Stimulated activated CD4-positive, alpha-beta T cell treated with anti-CD3 and anti-CD28 coated beads, Interleukin-4, amount 100 ng/mL, for 48 hours (primary cell): ENCODE results near the gene LTBP3.
"Not testable (repeated sequence)": the region's sequence is repeated elsewhere in the genome, so short reads cannot be mapped to it uniquely, and the experiment has no call there.

Experiments used
- DNase-seq, 2 donors: peaks; one replicate each; pipeline ENCODE4 v3.0.0-alpha.2; 2020; ENCODE audit warnings: low read depth in 2 of 2

The LTBP3 gene

DNA sequence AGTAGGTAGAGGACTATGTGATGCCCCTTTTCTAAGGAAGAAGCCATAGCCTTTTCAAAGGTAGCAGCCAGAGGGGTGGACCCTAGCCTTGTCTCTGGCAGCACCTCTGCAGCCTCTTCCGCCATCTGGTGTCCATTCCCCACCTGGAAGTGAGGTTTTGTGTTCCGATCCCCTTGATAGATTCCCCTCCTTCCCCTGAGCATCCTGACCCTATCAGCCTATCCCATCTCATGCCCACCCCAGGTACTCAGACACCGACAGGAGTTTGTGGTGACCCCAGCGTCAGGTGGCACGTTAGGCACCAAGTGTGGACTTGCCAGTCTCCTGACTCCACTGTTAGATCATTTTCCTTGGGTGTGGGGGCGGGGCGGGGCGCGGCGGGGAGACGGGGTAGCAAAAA is 13.8 kb upstream of the LTBP3 start:
- no peak for DNase-seq

DNA sequence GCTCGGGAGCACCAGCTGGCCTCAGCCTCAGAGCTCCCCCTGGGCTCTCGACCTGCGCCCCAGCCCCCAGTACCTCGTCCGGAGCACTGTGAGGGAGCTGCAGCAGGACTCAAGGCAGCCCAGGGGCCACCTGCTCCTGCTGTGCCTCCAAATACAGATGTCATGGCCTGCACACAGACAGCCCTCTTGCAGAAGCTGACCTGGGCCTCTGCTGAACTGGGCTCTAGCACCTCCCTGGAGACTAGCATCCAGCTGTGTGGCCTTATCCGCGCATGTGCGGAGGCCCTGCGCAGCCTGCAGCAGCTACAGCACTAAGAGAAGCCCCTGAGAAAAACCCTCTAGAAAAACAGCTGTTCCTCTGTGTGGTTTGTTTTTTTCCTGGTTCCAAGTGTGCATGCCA is 13.3 kb upstream of the LTBP3 start:
- no peak for DNase-seq

DNA sequence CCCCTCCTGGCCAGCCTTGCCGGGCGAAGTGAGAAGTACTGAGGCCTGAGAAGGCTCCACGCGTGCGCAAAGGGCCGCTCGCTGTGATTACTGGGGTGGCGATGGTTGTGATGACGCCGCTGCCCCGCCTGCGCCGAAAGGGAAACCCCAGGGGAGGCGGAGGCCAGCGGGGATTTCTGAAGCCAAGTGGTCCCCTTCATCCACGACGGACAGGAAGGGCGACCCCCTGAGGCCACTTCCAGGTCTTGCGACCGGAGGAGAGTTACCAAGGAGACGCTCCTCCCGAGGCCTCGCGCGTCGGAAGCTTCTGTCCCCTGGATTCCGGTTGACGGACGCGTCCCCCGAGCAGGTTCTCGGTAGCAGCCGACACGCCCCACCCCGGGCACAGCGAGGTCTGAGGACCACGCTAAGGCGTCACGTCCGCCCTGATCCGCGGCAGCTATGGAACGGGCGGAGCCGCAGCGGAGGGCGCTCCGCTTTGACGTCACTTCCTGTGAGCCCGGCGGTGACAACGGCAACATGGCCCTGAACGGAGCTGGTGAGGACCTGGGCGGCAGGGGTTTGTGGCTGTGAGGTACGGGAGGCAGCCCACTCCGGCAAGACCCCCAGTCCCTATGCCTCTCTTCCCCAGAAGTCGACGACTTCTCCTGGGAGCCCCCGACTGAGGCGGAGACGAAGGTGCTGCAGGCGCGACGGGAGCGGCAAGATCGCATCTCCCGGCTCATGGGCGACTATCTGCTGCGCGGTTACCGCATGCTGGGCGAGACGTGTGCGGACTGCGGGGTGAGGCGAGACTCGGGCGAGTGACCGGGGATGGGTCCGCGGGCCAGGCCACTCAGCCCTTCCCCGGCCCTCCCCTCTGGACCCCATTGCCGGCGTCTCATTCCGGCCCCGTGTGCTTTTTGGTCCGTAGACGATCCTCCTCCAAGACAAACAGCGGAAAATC is 12.1 kb upstream of the LTBP3 start, which contains the start of gene ZNRD2:
ZNRD2 (plus strand) TSS at position 505 of the 946 bp plus-strand sequence; CDS start at position 520, 15 bp downstream.
- DNase-seq, result peak; percentile 96 to 99

GRCh38 chr11:65569164-65569972 is 11.2 kb upstream of the LTBP3 start:
- DNase-seq, result peak in 1 of 2 donors; percentile 54

GRCh38 chr11:65565624-65566453 is 7.7 kb upstream of the LTBP3 start:
- no peak for DNase-seq

- DNase-seq, result not testable (repeated sequence)
These were observed 6.9 kb upstream of the LTBP3 start for GRCh38 chr11:65564879-65565559.

DNA sequence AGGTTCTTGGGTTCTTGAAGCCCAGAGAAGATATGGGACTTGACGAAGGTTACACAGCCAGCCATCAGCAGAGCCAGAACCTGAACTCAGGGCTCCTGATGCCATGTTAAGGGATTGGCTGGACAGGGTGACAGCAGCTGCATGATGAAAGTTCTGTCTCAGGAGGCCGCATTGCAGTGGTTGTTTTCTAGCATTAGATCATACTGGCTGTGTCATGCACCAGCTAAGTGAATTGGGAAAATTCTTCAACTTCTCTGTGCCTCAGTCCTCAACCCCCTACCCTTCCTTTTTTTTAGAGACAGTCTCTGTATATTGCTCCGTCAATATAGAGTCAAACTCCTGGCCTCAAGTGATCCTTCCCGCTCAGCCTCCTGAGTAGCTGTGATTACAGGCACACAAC is 5.4 kb upstream of the LTBP3 start:
- DNase-seq, result no peak

- DNase-seq, result no peak
These were observed 4.6 kb upstream of the LTBP3 start for GRCh38 chr11:65562788-65563187.

DNA sequence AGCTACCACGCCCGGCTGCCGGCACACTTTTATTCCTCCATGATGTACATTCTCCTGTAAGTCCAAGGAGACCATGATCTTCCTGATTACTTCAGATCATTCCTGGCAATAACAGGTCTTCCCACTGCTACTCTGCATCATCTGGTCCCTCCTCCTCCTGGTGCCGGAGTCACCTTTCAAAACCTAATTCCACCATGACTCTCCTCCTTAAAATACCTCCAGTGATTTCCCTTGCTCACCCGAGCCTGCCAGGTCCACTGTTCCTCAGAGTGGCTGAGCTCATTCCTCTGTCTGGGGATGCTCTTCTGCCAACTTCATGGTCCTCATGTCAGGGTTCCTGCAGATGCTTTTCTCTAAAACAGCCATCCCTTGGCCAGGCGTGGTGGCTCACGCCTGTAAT is 3.9 kb upstream of the LTBP3 start:
- DNase-seq, result no peak

DNA sequence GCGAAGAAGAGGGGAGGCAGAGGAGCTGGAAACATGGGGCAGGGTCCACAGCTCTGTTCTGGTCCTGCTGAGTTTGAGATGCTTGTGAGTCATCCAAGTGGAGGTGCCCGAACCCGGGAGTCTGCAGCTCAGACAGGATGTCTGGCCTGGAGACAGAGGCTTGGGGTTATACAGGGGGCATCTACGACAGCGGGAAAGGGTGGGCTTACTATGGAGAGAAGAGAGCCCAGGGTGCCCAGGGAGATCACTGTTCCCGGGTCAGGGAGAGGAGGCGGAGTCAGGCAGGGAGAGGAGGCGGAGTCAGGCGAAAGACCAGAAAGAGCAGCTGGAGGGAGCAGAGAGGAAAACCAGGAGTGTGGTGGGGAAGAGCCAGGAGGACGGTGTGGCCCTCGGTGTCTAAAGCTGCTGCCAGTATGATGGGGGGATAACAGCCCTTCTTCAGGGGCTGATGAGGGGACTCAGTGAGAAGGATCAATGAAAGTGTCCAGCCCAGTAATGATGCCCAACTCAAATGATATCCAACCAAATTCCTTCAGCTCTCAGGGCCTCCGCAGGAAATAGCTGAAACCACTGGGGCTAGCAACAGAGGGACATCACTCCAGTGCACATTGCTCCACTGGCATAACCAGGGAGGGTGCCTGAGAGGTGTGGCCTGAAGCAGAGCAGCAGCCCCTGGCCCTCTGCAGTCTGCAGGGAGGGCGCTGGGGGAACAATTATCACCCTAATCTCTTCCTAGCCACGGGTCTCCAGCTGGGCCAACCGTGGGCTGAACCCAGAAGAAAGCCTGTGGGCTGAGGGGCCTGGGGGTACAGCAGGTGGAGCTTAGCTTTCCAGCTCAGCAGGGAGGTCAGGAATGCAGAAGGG is 2.6 kb upstream of the LTBP3 start:
- no peak for DNase-seq

GRCh38 chr11:65559951-65560537 is 1.9 kb upstream of the LTBP3 start:
- DNase-seq, result no peak

GRCh38 chr11:65559535-65559934 is 1.4 kb upstream of the LTBP3 start:
- DNase-seq, result no peak

DNA sequence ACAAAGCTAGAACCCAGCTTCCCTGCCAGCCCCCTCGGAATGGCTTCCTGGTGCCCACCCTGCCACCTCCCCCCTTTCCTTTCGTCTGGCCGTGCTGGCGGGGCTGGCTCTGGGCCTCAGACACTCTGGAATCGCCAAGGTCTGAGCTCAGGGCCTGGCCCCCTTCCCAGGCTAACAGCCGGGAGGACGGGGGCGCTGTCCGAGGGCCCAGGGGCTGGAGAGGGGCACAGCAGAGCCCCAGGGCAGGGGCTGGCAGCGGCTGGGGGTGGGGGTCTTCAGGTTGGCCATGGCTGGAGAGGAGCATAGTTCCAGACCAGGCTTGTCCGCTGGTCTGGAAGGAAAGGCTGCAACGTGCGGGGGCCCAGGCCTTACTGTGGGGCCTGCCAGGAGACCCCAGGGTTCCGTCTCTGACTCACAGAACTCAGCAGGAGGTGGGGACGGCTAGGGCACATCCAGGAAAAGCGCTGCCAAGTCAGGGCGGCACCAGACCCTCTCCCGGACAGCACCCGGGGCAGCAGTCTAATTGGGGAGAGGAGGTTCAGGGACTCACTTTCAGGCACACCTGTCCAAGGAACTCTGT is 861 bp upstream of the LTBP3 start:
- no peak for DNase-seq

DNA sequence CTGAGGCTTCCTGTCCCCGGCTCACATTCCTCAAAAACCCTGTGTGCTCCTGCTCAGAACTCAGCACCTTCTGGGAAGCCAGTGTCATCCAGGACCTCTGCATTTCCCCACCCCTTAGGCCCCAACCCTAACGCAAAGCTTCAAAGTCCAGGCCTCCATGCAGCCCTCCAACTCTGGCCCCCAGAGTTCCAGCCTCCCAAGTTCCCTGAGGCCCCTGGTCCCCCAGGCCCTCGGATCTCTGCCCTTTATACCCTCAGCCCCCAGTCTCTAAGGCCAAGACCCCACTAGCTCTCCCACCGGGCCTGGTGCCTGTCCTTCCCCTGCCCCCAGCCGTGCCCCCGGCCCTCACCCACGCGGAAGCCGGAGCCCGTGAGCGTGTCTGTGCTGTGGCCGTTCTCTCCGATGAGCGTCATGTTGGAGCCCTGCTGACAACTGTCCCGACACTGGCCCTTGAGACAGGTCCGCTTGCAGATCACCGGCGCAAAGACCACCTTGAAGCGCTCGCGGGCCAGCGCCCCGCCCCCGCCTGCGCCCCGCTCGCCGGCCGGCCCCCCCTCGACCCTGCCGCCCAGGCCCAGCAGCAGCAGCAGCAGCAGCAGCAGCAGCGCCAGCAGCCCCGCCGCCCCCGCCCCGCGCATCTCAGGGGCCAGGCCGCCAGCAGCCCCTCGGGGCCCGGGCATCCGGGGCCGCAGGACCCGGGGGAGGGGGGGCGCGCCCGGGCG is 718 bp downstream of the LTBP3 start:
- DNase-seq, result no peak

DNA sequence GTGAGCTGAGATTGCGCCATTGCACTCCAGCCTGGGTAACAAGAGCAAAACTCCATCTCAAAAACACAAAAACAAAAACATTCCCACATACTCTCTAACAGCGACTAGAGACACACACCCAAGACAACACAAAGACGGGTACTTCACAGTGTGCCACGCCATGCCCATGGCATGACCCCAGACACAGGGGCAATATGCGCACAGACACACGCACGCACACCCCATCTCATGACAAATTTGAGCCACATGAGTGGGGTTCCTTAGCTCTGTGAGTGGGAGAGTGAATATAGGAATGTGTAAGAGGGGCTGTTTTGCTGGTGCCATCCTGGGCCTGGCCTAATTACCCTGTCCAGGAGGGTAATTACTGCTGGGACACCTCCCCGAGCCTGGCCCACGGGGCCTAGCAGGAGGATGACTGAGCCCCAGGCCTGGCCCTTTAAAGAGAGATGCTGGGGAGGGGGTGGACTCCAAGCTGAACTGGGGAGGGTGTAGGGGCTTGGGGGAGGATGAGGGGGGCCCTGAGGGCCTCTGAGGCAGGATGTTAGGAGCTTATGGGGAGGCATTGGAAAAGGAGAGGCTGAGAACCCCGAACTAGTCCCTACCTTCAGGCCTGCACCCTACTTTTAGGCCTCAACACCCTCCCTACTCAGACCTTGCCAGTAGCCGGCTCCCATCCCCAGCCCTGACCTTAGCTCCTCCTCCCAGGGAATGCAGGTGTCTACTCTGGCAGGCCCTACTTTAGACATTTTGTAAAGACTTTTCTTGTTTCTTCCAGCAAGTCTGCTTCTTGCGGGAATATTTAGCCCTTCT is 1.5 kb downstream of the LTBP3 start:
- DNase-seq, result no peak

DNA sequence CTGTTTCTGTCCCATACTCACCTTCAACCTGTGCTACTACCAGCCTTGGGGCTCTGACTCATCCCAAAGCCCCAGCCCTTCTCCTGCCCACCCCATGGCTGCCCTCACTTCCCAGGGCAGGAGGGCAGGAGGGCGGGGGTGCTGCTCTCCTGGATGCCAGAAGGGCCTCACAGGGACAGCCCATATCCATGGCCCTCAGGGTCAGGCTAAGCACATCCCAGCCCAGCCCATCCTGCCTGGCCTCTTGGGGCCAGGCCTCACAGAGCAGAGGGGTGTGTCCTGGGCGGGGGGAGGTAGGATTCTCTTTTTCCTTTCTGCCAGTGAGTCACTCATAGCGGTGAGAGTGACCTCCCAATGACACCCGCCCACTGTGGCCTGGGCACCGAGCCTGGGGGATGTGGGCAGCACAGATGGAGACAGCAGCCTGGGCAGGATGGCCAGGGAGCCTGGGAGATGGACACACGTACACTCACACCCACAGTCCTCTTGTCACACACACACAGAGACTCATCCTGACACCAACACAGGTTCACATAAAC is 2.4 kb downstream of the LTBP3 start:
- DNase-seq, result no peak

GRCh38 chr11:65554842-65555430 is 3.2 kb downstream of the LTBP3 start:
- DNase-seq, result no peak
